ENCODE results near the gene STAT5B. TPM values are rescaled to one million over a fixed set of nuclear protein-coding genes. Genes with fewer than 3 reads are reported as not detected.

Gene STAT5B
- total and polyA plus RNA-seq, 9 of the 15 experiments (the other 6 are each of a cell fraction or from before 2014, with no cell fraction given) = 20.8 to 176 (median 92.4) TPM

- TF ChIP-seq PYGO2 (tag; IDR thresholded peaks at IDR 0.05) (no peak), MXI1 (IDR thresholded peaks at IDR 0.05; ENCODE audit: low read depth, low read length) (no peak), HDAC1 (IDR thresholded peaks at IDR 0.05) (no peak), ETS1 (conservative IDR thresholded peaks at IDR 0.05; ENCODE audit: control insufficient read depth, low read depth, low read length) (no peak), MLLT1 (IDR thresholded peaks at IDR 0.05) (0 out of 4 replicates have a peak, but pooled peaks of 1 of the 2 experiments have one; percentile 1), ZSCAN29 (IDR thresholded peaks at IDR 0.05) (no peak), ETV5 (CRISPR knock-in tag; IDR thresholded peaks at IDR 0.05; ENCODE audit: low read depth) (peak; percentile 48; the same call in 1 of the 2 replicates), ZNF778 (CRISPR knock-in tag; IDR thresholded peaks at IDR 0.05) (no peak), ZC3H4 (CRISPR knock-in tag; IDR thresholded peaks at IDR 0.05; ENCODE audit: borderline replicate concordance) (no peak), MGA (IDR thresholded peaks at IDR 0.05) (peak; percentile 86), ZNF77 (CRISPR knock-in tag; IDR thresholded peaks at IDR 0.05) (peak; percentile 84; the same call in 1 of the 2 replicates), RBM22 (IDR thresholded peaks at IDR 0.05; ENCODE audit: low read depth, low read length, poor library complexity, severe bottlenecking) (peak; percentile 54), CHD1 (IDR thresholded peaks at IDR 0.05; ENCODE audit: low read length) (no peak), RBFOX2 (IDR thresholded peaks at IDR 0.05; ENCODE audit: low read depth, low read length) (peak; percentile 82)
These were observed 37.8 kb upstream of the STAT5B start (continued) for GRCh38 chr17:42313773-42314566.

All from K562 (cell line).